HG03558 (cell line): ENCODE results near the gene CCL7.

Experiments used
- ATAC-seq: cut with Tn5 transposase; IDR thresholded peaks from one replicate; pipeline ENCODE4 v1.9.1; 2021; ENCODE audit warnings: moderate number of reproducible peaks; ENCODE audit not compliant: unreplicated experiment; ENCODE audit errors: extremely low read depth

Gene CCL7

GRCh38 chr17:34246446-34246845 is 23.6 kb upstream of the CCL7 start:
- ATAC-seq, result no peak

- ATAC-seq, result no peak
Measured at GRCh38 chr17:34246881-34247280, 23.1 kb upstream of the CCL7 start.

GRCh38 chr17:34248511-34249024 is 21.5 kb upstream of the CCL7 start:
- no peak for ATAC-seq

GRCh38 chr17:34249061-34249460 is 21.0 kb upstream of the CCL7 start:
- no peak for ATAC-seq

DNA sequence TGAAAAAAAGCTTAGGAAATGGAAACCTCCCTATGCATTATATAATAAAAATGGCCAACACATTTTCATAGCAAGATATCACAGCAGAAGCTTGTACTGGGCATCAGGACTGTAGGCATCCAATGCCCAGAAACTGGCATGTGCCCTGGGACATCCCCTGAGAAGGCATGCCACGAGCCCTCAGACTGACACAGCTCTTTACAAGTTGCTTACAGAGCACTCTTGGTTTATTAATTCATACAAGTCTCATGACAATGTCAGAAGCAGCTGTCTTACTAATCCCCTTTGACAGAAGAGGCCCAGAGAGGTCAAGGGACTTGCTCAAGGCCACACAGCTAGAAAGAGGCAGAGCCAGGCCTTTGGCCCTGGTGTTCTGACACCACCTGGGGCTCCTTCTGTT is 20.5 kb upstream of the CCL7 start:
- no peak for ATAC-seq

DNA sequence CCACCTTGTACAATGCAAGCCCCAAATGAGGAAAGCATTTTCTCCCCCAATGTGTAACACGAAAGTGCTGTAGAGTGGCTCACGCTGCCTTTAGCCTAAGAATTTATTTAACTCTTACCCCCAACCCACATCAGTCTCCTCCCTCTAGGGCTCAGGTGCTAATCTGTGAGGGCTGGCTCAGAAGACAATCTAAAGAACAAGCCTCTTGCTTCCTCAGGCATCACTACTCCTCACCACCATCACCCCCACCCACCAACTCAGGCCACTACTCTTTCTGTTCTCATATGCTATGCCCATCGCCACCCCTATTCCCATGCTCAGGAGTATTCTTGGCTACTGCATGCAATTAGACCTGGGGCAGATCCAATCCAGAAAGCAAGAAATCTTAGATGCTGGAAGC is 18.8 kb upstream of the CCL7 start:
- no peak for ATAC-seq

DNA sequence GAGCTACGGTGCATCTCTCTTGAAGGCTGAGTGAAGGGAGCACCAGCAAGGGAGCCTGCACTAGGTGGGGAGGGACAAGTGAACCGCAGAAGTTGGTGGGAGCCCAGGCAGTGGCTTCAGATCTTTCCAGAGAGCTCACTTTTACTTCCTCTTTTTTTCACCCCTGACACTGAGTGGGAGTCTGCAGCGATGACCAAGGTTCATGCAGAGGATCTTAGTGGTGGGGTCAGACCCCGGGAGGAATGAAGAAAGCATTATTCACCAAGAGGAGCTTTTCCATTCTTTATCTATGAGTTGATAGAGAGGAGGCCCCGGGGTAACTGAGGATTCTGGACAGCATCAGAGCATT is 18.0 kb upstream of the CCL7 start:
- no peak for ATAC-seq

- no peak for ATAC-seq
Measured at GRCh38 chr17:34252444-34253138, 17.4 kb upstream of the CCL7 start.

- ATAC-seq, result no peak
Measured at GRCh38 chr17:34253139-34253525, 16.9 kb upstream of the CCL7 start.

GRCh38 chr17:34254146-34254545 is 15.9 kb upstream of the CCL7 start:
- ATAC-seq, result no peak

DNA sequence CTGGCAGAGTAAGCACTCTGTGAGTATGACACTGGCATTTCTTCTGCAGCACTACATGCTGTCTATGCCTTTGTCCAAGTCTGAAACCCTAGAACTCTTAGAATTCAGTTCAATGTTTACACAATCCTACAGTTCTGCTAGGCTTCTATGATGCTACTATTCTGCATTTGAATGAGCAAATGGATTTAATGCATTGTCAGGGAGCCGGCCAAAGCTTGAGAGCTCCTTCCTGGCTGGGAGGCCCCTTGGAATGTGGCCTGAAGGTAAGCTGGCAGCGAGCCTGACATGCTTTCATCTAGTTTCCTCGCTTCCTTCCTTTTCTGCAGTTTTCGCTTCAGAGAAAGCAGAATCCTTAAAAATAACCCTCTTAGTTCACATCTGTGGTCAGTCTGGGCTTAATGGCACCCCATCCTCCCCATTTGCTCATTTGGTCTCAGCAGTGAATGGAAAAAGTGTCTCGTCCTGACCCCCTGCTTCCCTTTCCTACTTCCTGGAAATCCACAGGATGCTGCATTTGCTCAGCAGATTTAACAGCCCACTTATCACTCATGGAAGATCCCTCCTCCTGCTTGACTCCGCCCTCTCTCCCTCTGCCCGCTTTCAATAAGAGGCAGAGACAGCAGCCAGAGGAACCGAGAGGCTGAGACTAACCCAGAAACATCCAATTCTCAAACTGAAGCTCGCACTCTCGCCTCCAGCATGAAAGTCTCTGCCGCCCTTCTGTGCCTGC is 15.2 kb upstream of the CCL7 start, which contains the start of gene CCL2:
CCL2 (plus strand) TSS at position 635 of the 730 bp plus-strand sequence; CDS start at position 700, 65 bp downstream.
- ATAC-seq, result no peak

- no peak for ATAC-seq
Measured at GRCh38 chr17:34255381-34255732, 14.7 kb upstream of the CCL7 start.

- ATAC-seq, result no peak
Measured at GRCh38 chr17:34255841-34256240, 14.2 kb upstream of the CCL7 start.

GRCh38 chr17:34257299-34257985 is 12.6 kb upstream of the CCL7 start:
- ATAC-seq, result no peak

DNA sequence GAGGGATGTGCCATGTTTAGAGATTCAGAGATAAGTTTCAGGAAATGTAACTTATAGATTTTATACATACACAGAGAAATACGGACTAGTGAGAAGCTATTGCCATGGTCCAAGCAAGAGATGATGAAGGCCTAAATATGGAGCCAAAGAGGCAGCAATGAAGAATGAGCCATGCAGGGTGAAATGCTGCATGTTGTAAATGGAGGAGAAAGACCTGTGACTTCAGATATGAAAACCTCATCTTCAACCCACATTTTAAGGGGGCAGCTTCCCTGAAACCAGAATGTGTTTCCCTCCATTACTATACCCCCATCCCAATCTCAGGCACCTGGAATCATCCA is 12.1 kb upstream of the CCL7 start:
- no peak for ATAC-seq

- ATAC-seq, result no peak
Measured at GRCh38 chr17:34259146-34259545, 10.9 kb upstream of the CCL7 start.

DNA sequence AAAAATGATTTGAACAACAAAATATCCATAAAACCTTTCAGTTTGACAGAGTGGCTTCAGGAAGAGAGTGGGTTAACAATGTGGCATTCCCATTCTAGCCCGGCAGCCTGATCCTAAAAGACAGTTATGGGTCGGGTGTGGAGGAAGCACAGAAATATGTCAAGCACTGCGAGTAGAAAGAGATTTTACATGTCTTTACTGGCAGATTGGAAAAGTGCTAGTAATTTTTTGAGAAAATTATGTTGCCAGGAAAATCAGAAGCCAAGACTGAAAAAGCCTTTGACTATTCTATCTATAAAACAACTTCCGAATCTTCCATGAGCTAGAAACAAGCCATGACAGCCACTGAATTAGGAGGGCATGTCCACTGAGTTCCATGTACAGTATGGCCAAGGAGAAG is 9.2 kb upstream of the CCL7 start:
- no peak for ATAC-seq

DNA sequence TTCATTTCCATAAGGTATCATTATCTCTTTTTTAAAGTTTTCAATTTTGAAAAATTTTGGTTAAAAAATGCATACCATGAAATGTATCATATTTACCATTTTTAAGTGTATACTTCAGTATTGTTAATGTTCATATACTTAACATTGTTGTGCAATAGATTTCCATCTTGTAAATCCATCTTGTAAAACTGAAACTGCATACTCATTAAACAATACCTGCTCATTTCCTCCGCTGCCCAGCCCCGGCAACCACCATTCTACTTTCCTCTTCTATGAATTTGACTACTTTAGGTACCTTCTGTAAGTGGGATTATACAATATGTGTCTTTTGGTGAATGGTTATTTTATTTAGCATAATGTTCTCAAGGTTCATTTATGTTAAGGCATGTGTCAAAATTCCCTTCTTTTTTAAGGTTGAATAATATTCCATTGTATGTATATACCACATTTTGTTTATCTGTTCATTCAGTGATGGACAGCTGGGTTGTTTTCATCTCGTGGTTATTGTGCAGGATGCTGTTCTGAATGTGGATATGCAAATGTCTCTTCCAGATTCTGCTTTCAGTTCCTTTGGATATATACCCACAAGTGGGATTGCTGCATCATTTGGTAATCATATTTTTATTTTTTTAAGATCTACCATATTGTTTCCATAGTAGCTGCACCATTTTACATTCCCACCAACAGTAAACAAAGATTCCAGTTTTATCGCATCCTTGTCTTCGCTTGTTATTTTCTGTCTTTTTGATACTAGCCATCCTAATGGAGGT is 8.3 kb upstream of the CCL7 start:
- no peak for ATAC-seq

DNA sequence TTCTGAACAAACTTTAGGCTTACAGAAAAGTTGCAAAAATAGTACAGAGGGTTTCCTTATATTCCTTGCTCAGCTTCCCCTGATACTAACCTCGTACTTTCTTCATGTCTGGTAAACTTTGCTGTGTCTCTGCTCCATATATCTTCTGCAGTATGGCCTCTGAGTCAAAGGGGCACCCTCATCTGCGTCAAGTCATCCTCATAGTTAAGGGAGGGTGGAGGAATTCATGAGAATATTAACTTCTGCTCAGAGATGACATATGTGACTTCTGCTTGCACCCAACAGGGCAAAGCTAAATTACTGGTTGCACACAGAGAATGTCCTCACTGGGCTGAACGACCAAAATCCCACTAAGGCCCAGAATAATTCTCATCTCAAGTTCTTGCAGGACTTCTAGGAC is 4.3 kb upstream of the CCL7 start:
- no peak for ATAC-seq

DNA sequence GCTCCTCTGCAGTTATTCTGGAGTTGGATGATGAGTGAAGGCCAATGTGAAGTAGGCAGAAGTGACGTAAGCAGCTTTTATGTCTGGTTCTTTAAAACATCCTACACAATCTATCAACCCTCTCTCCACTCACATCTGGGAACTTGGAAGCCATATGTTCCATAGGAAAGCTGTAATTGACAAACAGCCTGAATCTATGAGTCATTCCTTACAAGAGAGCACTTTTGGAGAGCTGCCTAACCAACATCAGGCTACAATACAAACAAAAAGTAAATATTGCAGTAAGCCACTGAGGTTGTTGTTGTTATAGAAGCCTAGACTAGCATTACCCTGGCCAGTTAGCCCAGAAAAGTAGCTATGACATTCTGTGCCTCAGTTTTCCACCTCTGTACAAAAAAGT is 5.9 kb downstream of the CCL7 start:
- ATAC-seq, result no peak

DNA sequence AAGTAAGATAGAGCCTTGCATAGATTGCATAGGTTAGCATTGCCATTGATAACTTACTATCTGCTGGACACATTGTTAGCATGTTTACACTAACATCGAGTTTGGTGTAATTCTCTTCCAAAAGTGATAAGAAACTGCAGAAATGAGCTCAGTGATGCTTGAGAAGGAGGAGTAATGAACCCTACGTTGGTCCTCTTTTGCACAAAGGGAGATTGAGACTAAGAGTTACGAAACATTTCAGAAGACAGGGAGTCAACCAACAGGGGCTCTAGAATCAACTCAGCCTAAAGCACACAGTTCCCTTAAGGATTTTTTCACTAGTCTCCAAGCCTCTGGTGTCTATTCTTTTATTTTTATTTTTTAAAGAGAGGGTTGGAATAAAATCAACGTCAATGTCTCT is 6.8 kb downstream of the CCL7 start:
- no peak for ATAC-seq
